MCF 10A (cell line): ENCODE data around the gene BICDL2. TPM values are rescaled to one million over a fixed set of nuclear protein-coding genes. Genes with fewer than 3 reads are reported as not detected.

Experiments
- BruUV-seq: library from RNA; stranded (reverse); fragments of 400-500 nt; replicated peaks from 2 replicates; lab custom pipeline; 2021; lab: Mats Ljungman, UMichigan
- CTCF ChIA-PET: fragments of 300-600 bp; sonication (Branson Sonifier 250); formaldehyde crosslinking; extraction: SDS; loops from one replicate; lab custom pipeline; 2021; ENCODE audit warnings: antibody characterized with exemption, inconsistent platforms; lab: Yijun Ruan, JAX
- POLR2A ChIA-PET: fragments of 300-600, 350-650 bp; sonication (Branson Sonifier 250); formaldehyde crosslinking; extraction: SDS; loops from one replicate; lab custom pipeline; 2020; ENCODE audit warnings: antibody characterized with exemption, inconsistent platforms; lab: Yijun Ruan, JAX
- DNase-seq: peaks from one replicate; pipeline ENCODE4 v3.0.0-alpha.2; 2018; ENCODE audit not compliant: unreplicated experiment
- H3K27ac Mint-ChIP-seq: one replicate; pipeline ENCODE4 v1.8.0; 2022; ENCODE audit warnings: mild to moderate bottlenecking, low read depth, mixed read lengths; ENCODE audit not compliant: unreplicated experiment
- H3K27me3 Mint-ChIP-seq: one replicate; pipeline ENCODE4 v1.8.0; 2022; ENCODE audit warnings: mixed read lengths; ENCODE audit not compliant: insufficient read depth, unreplicated experiment
- H3K36me3 Mint-ChIP-seq: one replicate; pipeline ENCODE4 v1.8.0; 2022; ENCODE audit warnings: mild to moderate bottlenecking, moderate library complexity, mixed read lengths; ENCODE audit not compliant: insufficient read depth, unreplicated experiment
- H3K4me1 Mint-ChIP-seq: one replicate; pipeline ENCODE4 v1.8.0; 2022; ENCODE audit warnings: mixed read lengths; ENCODE audit not compliant: insufficient read depth, unreplicated experiment
- H3K4me3 Mint-ChIP-seq: one replicate; pipeline ENCODE4 v1.8.0; 2022; ENCODE audit warnings: mild to moderate bottlenecking, moderate library complexity, mixed read lengths; ENCODE audit not compliant: unreplicated experiment
- H3K9me3 Mint-ChIP-seq: one replicate; pipeline ENCODE4 v1.8.0; 2022; ENCODE audit warnings: mixed read lengths; ENCODE audit not compliant: unreplicated experiment
- intact Hi-C: fragments of 100-400 bp; cut with micrococcal nuclease; formaldehyde crosslinking; loops from 2 replicates; pipeline ENCODE4 v1.14.1; 2022
- total RNA-seq: library from RNA; stranded (reverse); gene quantifications from 2 replicates; pipeline ENCODE4 v1.2.3, GENCODE V29; 2022
- TF ChIP-seq, protein P1 (sequence below): fragments of 200-600 bp; IDR thresholded peaks from one replicate; pipeline ENCODE4 v1.8.0; 2022; ENCODE audit warnings: antibody characterized with exemption, mild to moderate bottlenecking; ENCODE audit not compliant: unreplicated experiment

BICDL2 gene
- total RNA-seq, 1 experiment from 2014 or later = 0.23 TPM

DNA sequence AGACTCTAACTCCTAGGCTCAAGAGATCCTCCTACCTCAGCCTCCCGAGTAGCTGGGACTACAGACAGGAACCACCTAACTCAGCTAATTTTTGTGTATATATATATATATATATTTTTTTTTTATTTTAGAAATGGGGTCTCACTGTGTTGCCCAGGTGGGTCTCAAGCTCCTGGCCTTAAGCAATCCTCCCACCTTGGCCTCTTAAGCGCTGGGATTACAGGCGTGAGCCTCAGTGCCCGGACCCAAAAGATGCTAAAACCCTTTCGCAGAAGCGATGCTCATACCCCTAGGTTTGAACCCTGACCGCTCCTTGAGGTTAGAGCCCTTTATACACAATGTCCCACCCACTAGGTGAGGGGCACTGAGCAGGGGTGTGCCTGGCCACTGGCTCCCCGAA lies 26.2 kb downstream of the BICDL2 start:
- no peaks in the 10 kb centered on the region for H3K9me3 Mint-ChIP-seq
- intact Hi-C loops = no loop called here
- BruUV-seq = no TSS peak
- TF ChIP-seq, protein P1, sequence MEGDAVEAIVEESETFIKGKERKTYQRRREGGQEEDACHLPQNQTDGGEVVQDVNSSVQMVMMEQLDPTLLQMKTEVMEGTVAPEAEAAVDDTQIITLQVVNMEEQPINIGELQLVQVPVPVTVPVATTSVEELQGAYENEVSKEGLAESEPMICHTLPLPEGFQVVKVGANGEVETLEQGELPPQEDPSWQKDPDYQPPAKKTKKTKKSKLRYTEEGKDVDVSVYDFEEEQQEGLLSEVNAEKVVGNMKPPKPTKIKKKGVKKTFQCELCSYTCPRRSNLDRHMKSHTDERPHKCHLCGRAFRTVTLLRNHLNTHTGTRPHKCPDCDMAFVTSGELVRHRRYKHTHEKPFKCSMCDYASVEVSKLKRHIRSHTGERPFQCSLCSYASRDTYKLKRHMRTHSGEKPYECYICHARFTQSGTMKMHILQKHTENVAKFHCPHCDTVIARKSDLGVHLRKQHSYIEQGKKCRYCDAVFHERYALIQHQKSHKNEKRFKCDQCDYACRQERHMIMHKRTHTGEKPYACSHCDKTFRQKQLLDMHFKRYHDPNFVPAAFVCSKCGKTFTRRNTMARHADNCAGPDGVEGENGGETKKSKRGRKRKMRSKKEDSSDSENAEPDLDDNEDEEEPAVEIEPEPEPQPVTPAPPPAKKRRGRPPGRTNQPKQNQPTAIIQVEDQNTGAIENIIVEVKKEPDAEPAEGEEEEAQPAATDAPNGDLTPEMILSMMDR = no peak
- no peak overlapping the region for H3K4me3 Mint-ChIP-seq
- H3K4me1 Mint-ChIP-seq = no peaks in the 10 kb centered on the region
- ChIA-PET POLR2A (no interaction called here), CTCF (interaction anchor here (1.7 kb wide), 1 partner anchor 17 kb away, joined by 10 read pairs; no protein-coding TSS in a partner anchor)
- H3K27me3 Mint-ChIP-seq = no peaks in the 10 kb centered on the region
- H3K27ac Mint-ChIP-seq = no peak overlapping the region
- H3K36me3 Mint-ChIP-seq = no peaks in the 10 kb centered on the region
- DNase-seq = no peak

DNA sequence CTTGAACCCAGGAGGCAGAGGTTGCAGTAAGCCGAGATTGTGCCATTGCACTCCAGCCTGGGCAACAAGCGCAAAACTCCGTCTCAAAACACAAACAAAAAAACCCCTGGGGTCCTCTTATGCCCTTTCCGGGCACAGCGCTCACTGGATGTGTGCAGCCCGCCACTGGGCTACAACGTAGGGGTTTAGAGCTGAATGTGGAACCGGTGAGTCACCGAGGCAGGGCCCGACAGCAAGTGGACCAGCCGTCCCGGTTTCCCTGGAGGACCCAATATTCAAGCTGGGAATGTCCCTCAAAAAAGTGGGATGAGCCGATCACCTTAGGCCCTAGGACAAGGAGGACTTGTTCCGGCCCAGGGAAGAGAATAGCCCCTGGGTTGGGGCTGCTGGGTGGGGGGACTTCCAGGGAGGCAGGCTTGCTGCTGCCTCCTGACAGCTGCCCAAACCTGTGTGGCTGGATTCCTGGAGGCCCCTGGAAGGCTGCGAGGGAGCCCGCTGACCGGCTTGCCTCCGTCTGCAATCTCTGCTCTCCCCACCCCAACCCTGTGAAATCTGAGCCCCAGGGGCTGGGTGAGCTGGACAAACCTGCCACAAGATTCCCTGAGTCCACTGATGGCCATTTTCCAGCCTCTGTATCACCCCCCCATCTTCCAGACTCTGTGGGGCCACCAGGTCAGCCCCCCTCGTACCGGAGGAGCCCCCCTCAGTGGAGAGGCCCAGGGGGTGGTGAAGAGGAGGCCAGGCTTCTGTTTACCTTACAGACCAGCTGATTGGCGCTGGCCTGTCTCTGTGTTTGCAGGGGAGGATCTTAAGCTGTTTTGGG lies 27.0 kb downstream of the BICDL2 start:
- POLR2A ChIA-PET = no interaction called here
- Mint-ChIP-seq H3K27me3 (no peaks in the 10 kb centered on the region), H3K36me3 (no peaks in the 10 kb centered on the region), H3K27ac (no peak overlapping the region), H3K4me3 (no peak overlapping the region), H3K9me3 (no peaks in the 10 kb centered on the region), H3K4me1 (no peaks in the 10 kb centered on the region)
- intact Hi-C loops = no loop called here
- no TSS peak for BruUV-seq
- TF ChIP-seq, protein P1 = no peak
- CTCF ChIA-PET = interaction anchor here (0.6 to 1.7 kb wide), 4 partner anchors 11 to 245 kb away, joined by 3 to 10 read pairs (median 4); partner anchors contain the start of gene TNFRSF12A
- no peak for DNase-seq

DNA sequence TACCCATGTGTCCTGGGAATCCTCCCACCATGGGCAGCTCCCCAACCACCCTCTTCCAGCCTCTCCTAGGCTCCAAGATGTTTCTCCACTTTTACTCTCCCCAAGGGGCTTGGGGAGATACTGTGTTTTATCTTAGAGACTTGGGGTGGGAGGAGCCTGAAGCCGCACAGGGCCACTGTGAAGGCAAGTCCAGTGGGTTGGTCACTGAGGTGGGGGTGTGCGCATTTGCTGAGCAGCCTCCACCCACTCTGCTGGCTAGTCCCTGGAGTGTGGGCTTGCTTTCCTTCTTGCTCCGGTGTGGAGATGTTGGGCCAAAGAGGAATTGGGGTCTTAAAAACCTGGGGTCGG lies 28.1 kb downstream of the BICDL2 start:
- no peaks in the 10 kb centered on the region for H3K36me3 Mint-ChIP-seq
- H3K27me3 Mint-ChIP-seq = no peaks in the 10 kb centered on the region
- H3K9me3 Mint-ChIP-seq = no peaks in the 10 kb centered on the region
- TF ChIP-seq, protein P1 = no peak
- no peak for DNase-seq
- BruUV-seq = no TSS peak
- no peaks in the 10 kb centered on the region for H3K4me1 Mint-ChIP-seq
- intact Hi-C loops = no loop called here
- POLR2A ChIA-PET = no interaction called here
- no peak overlapping the region for H3K4me3 Mint-ChIP-seq
- CTCF ChIA-PET = interaction anchor here (0.6 to 9.6 kb wide), 2 partner anchors 20 to 264 kb away, joined by 5 to 121 read pairs; no protein-coding TSS in a partner anchor
- H3K27ac Mint-ChIP-seq = no peak overlapping the region

DNA sequence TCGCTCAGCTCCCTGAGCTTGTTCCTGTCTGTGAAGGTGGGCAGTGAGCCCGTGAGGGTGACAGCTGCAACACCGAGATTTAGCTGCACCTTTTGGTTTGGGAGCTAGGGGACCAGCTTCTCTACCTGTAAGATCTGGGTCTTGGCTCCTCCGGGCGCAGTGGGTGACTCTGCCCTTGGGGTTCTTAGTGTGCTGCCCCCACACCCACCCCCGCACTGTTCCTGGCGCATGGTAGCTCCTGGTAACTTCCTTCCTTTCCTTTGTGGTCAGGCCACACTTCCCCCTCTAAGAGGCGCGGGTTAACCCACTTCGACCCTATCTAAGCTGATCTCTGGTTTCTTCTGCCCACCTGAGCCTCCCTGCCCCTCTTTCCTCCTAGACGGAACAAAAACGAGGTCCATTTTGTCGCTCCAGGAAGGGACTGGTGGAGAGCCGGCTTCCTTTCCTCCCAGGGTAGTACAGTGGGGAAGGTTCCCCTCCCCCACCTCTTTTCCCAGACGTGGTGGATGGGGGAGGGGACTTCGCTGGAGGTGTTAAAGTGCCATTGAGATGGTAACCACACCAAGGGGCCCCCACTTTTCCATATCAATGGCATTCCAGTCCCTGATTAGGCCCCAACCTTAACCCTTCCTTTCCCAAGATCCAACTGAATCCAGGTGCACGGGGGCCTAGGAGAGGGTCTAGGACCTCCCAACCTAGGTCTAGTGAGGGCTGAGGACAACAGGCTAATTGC lies 28.6 kb downstream of the BICDL2 start:
- POLR2A ChIA-PET = interaction anchor here (1.3 kb wide), 1 partner anchor 14 kb away, joined by 5 read pairs; no protein-coding TSS in a partner anchor
- H3K27ac Mint-ChIP-seq = no peak overlapping the region
- no peaks in the 10 kb centered on the region for H3K4me1 Mint-ChIP-seq

More for the DNA sequence above, 28.6 kb downstream of the BICDL2 start:
- BruUV-seq = no TSS peak
- CTCF ChIA-PET = interaction anchor here (0.6 to 9.6 kb wide), 2 partner anchors 20 to 265 kb away, joined by 5 to 121 read pairs; no protein-coding TSS in a partner anchor
- H3K27me3 Mint-ChIP-seq = no peaks in the 10 kb centered on the region
- no peaks in the 10 kb centered on the region for H3K9me3 Mint-ChIP-seq
- TF ChIP-seq, protein P1 = no peak
- no peak for DNase-seq
- H3K4me3 Mint-ChIP-seq = no peak overlapping the region
- H3K36me3 Mint-ChIP-seq = no peaks in the 10 kb centered on the region
- intact Hi-C loops = no loop called here
